Memory B cell (primary cell): ENCODE measurements around the gene AAK1.
"Not testable (repeated sequence)": the region's sequence is repeated elsewhere in the genome, so short reads cannot be mapped to it uniquely, and the experiment has no call there.

Experiments
- ATAC-seq: fragments of 150-1000 bp; cut with Tn5 transposase; 2 replicates; pipeline ENCODE4 v1.10.0; 2021; ENCODE audit warnings: low read depth, mild to moderate bottlenecking, moderate library complexity
- DNase-seq, 2 donors: peaks; one replicate each; pipeline ENCODE4 v3.0.0; 2022; ENCODE audit warnings: low spot score in 2 of 2
- H3K27ac Mint-ChIP-seq: one replicate; pipeline ENCODE4 v1.8.0; 2022; ENCODE audit warnings: mild to moderate bottlenecking, moderate library complexity, mixed read lengths
- H3K27me3 Mint-ChIP-seq: one replicate; pipeline ENCODE4 v1.8.0; 2022; ENCODE audit warnings: mixed read lengths
- H3K36me3 Mint-ChIP-seq: one replicate; pipeline ENCODE4 v1.8.0; 2022; ENCODE audit warnings: mild to moderate bottlenecking, mixed read lengths
- H3K4me1 Mint-ChIP-seq: one replicate; pipeline ENCODE4 v1.8.0; 2022; ENCODE audit warnings: mixed read lengths
- H3K4me3 Mint-ChIP-seq: one replicate; pipeline ENCODE4 v1.8.0; 2022; ENCODE audit warnings: mild to moderate bottlenecking, moderate library complexity, mixed read lengths
- H3K9me3 Mint-ChIP-seq: one replicate; pipeline ENCODE4 v1.8.0; 2022; ENCODE audit warnings: mixed read lengths

Gene AAK1

DNA sequence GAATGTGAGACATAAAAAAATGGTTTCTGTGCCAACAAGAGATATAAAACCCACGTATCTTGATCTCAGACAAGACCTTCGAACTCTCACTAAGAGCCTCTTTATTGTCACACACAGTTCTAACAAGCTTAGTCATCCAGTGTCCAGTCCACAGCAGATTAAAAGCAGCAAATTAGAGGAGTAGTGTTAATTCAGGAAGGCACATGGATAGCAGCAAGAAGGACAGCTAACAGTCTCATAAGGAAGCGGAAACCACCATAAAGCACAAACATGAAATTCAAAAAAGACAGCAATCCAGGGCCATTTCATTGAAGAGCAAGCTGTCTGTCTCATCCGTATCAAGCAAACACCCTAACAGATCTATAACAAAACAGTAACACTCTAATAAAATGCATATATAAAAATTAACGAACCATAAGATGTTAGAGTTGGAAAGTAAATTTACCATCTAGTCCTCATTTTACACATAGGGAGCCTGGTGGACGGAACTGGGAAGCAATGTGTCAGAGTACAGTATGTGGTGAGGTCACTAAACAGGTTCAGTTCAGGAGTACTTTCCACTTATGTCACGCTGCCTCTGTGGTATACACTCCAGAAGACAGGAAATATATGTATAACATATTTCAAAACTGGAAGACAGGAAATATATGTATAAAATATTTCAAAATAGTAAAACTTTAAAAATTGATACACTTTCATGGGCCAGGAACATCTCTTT, 18.3 kb downstream of the AAK1 start:
- peaks cover 5% of the 10 kb centered on the region for H3K27me3 Mint-ChIP-seq
- no peak overlapping the region for H3K27ac Mint-ChIP-seq
- no peaks in the 10 kb centered on the region for H3K4me1 Mint-ChIP-seq
- no peaks in the 10 kb centered on the region for H3K9me3 Mint-ChIP-seq
- DNase-seq (no peak), ATAC-seq (no peak)
- no peaks in the 10 kb centered on the region for H3K36me3 Mint-ChIP-seq
- H3K4me3 Mint-ChIP-seq, result no peak overlapping the region

DNA sequence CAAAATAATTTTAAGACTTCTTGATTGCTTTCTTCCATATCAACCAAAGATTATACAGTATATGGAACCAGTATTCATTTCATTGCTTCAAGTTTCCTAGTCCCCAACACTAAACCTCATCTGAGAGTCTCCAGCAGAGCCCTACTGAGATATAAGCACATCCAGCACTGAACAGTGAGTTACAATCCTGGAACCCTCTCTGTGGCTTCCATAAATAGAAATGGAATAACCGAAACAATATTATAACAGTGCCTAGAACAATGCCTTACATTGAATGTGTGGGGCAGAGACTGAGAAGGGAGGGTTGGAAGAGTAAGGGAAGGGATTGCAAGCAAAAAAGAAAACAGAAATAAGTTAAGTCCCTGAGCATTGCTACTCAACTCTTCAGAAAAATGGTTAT, 18.9 kb downstream of the AAK1 start:
- Mint-ChIP-seq H3K27ac (no peak overlapping the region), H3K36me3 (no peaks in the 10 kb centered on the region), H3K4me1 (no peaks in the 10 kb centered on the region), H3K4me3 (no peak overlapping the region), H3K27me3 (peaks cover 5% of the 10 kb centered on the region), H3K9me3 (no peaks in the 10 kb centered on the region)
- no peak for DNase-seq
- no peak for ATAC-seq

DNA sequence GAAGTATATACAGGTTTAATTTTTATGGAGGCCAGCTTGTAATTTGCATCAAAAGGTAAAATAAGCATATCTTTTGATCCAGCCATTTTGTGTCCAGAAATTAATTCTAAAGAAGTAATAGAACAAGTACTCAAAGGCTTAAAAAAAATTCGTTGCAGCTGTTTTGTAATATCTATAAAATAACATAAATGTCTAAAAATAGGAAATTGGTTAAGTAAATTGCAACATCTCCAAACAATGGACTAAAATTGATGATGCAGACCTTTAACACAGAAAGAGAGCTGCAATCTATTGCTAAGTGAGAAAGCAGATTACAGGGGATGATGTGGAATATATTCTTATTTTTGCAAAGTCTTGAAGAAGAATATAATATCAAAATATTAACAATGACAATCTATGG, 19.4 kb downstream of the AAK1 start:
- Mint-ChIP-seq H3K9me3 (no peaks in the 10 kb centered on the region), H3K27ac (no peak overlapping the region)

DNA sequence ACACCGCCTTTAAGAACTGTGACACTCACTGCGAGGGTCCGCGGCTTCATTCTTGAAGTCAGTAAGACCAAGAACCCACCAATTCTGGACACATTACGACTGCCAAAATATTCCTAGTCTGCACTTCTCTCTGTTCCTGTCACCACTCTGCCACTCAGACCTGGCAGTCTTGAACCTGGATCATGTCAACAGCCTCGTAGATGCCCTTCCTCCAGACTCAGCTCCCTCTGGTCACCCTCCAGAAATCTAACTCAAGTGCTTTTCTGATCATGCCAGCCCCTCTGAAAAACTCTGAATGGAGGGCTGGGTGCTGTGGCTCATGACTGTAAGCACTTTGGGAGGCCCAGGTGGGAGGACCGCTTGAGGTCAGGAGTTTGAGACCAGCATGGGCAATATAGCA, 20.3 kb downstream of the AAK1 start:
- Mint-ChIP-seq H3K36me3 (no peaks in the 10 kb centered on the region), H3K27ac (no peak overlapping the region), H3K4me1 (no peaks in the 10 kb centered on the region), H3K4me3 (no peak overlapping the region), H3K27me3 (peaks cover 2% of the 10 kb centered on the region), H3K9me3 (no peaks in the 10 kb centered on the region)
- DNase-seq (no peak), ATAC-seq (no peak)

More for the DNA sequence above, 19.4 kb downstream of the AAK1 start:
- H3K36me3 Mint-ChIP-seq, result no peaks in the 10 kb centered on the region
- H3K4me3 Mint-ChIP-seq, result no peak overlapping the region
- no peak for DNase-seq
- peaks cover 5% of the 10 kb centered on the region for H3K27me3 Mint-ChIP-seq
- ATAC-seq, result no peak
- H3K4me1 Mint-ChIP-seq, result no peaks in the 10 kb centered on the region

DNA sequence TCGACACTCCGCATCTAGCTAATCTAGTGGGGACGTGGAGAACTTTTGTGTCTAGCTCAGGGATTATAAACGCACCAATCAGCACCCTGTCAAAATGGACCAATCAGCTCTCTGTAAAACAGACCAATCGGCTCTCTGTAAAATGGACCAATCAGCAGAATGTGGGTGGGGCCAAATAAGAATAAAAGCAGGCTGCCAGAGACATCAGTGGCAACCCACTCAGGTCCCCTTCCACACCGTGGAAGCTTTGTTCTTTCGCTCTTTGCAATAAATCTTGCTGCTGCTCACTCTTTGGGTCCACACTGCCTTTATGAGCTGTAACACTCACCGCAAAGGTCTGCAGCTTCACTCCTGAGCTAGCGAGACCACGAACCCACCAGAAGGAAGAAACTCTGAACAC, 20.7 kb downstream of the AAK1 start:
- H3K4me3 Mint-ChIP-seq, H3K9me3 Mint-ChIP-seq, H3K27me3 Mint-ChIP-seq, H3K36me3 Mint-ChIP-seq, DNase-seq, ATAC-seq, H3K27ac Mint-ChIP-seq, H3K4me1 Mint-ChIP-seq: not testable (repeated sequence)

DNA sequence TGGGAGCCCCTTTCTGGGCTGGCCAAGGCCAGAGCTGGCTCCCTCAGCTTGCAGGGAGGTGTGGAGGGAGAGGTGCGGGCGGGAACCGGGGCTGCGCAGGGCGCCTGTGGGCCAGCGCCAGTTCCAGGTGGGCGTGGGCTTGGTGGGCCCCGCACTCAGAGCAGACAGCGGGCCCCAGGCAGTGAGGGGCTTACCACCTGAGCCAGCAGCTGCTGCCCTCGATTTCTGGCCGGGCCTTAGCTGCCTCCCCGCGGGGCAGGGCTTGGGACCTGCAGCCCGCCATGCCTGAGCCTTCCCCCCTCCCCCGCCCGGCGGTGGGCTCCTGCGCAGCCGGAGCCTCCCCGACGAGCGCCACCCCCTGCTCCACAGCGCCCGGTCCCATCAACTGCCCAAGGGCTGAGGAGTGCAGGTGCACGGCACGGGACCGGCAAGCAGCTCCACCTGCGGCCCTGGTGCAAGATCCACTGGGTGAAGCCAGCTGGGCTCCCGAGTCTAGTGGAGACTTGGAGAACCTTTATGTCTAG, 21.5 kb downstream of the AAK1 start:
- not testable (repeated sequence) for H3K4me1 Mint-ChIP-seq, H3K27ac Mint-ChIP-seq, DNase-seq, H3K27me3 Mint-ChIP-seq, H3K4me3 Mint-ChIP-seq, H3K36me3 Mint-ChIP-seq, ATAC-seq, H3K9me3 Mint-ChIP-seq

DNA sequence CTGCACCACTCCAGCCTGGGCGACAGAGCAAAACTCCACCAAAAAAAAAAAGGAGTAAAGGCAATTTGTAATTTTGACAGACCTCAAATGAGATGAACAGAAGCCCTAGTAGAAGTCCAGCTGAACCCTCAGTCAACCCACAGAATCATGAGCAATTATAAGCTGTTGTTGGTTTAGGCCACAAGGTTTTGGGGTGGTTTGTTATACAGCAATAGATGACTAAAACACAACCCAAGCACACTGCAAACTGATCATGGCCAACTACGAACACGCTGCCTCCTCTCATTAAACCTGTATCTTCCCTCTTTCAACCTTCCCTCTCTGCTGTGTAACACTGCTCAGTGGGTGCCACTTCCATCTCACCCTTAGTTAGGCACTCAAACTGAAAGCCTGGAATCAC, 22.1 kb downstream of the AAK1 start:
- no peak for DNase-seq

DNA sequence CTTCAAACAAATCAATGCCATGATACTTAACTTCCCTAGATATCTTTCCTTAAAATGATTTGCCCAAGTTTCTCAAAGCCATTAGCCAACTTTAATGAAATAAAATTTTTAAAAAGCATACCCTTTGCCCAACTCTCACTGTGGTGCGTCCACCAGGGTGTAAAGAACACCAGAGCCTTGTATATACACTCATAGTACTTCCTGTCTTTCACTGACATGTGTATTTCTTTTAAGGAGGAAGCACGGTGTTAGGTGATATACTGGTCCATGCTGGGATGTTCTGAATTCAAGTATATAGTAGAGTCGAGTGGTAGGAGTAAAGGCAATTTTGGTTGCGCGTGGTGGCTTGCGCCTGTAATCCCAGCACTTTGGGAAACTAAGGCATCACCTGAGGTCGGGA, 22.7 kb downstream of the AAK1 start:
- Mint-ChIP-seq H3K4me1 (peaks cover 3% of the 10 kb centered on the region), H3K27ac (no peak overlapping the region), H3K36me3 (no peaks in the 10 kb centered on the region), H3K9me3 (no peaks in the 10 kb centered on the region), H3K4me3 (no peak overlapping the region), H3K27me3 (peaks cover 2% of the 10 kb centered on the region)
- DNase-seq (no peak), ATAC-seq (no peak)

More for the DNA sequence above, 22.1 kb downstream of the AAK1 start:
- peaks cover 3% of the 10 kb centered on the region for H3K4me1 Mint-ChIP-seq
- no peak overlapping the region for H3K27ac Mint-ChIP-seq
- H3K4me3 Mint-ChIP-seq, result no peak overlapping the region
- no peaks in the 10 kb centered on the region for H3K36me3 Mint-ChIP-seq
- no peak for ATAC-seq
- H3K27me3 Mint-ChIP-seq, result peaks cover 2% of the 10 kb centered on the region
- H3K9me3 Mint-ChIP-seq, result no peaks in the 10 kb centered on the region

DNA sequence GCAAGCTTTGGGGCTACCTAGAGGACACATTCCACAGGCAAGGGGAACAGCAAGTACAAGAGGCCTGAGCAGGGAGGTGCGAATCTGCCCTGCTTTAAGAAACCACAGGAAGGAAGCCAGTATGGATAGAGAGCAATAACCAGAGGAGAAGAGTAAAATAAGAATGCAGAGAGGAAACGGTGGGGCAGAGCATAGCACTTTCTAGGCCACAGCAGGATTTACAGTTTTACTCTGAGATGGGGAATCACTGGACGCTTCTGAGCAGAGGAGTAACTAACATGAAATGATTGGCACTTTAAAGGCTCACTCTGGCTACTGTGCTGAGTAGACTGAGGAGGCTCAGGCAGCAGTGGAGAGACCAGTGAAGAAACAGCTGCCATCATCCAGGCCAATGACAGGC, 23.8 kb downstream of the AAK1 start:
- peaks cover 3% of the 10 kb centered on the region for H3K4me1 Mint-ChIP-seq
- DNase-seq (no peak), ATAC-seq (no peak)
- no peaks in the 10 kb centered on the region for H3K36me3 Mint-ChIP-seq
- H3K27ac Mint-ChIP-seq, result no peak overlapping the region
- H3K9me3 Mint-ChIP-seq, result no peaks in the 10 kb centered on the region
- peaks cover 2% of the 10 kb centered on the region for H3K27me3 Mint-ChIP-seq
- H3K4me3 Mint-ChIP-seq, result no peak overlapping the region

DNA sequence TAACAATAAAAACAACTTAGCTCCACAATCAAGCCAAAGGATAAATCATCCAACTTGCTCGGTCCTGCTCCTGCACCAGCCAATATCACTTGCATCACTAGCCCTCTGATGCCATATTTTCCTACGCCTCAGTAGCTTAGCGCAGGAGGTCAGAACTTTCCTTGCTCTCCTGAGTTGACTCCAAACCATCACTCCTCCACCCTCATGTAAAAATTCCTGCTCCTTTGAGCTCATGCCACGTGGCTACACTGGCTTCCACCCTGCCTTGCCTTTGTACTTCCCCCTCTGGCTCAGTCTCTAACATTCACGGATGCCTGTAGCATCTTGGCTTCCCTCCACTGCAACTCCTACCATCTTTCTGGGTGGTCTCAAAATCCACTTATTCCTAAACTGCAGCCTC, 25.2 kb downstream of the AAK1 start:
- Mint-ChIP-seq H3K36me3 (no peaks in the 10 kb centered on the region), H3K27me3 (peaks cover 2% of the 10 kb centered on the region), H3K27ac (no peak overlapping the region), H3K4me3 (no peak overlapping the region), H3K4me1 (peaks cover 3% of the 10 kb centered on the region), H3K9me3 (no peaks in the 10 kb centered on the region)
- ATAC-seq (no peak), DNase-seq (no peak)

DNA sequence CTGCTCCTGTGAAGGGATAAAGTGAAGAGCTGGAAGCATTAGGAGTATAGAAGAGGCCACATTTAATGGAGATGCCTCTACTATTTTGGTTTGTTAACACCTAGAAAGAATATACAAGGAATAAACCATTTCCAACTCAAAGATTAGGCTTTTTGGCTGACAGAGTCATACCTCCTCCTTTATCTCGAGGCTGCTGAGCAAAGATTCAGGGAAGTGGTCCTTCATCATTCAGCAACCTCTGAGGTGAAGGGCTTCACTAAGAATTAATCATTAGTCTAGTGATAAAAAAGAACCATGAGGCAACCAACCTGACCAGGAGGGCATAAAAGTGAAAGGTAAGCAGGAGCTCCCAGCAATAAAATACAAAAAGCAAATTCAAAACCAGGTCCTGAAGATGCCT, 25.8 kb downstream of the AAK1 start:
- no peak for ATAC-seq
- no peaks in the 10 kb centered on the region for H3K36me3 Mint-ChIP-seq
- peaks cover 2% of the 10 kb centered on the region for H3K27me3 Mint-ChIP-seq
- no peak overlapping the region for H3K27ac Mint-ChIP-seq
- peaks cover 3% of the 10 kb centered on the region for H3K4me1 Mint-ChIP-seq
- H3K9me3 Mint-ChIP-seq, result no peaks in the 10 kb centered on the region
- no peak overlapping the region for H3K4me3 Mint-ChIP-seq
- DNase-seq, result no peak

DNA sequence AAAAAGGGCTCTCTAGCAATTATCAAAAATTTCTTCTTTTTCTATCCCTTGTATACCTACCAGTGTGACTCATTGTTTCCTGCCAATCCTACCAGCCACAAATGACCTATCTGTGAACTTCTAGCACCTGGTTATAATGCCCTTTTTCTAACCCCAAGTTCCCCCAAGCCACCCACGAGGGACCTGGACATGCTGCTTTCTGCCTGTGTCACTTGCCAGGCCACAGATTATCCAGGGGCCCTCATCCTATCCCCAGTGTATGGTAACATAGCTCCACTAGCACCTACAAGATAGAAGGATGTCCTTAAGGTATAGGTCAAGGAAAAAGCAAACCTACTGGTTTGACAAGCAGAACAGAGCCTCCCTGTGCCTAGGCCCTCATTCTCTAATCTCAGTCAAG, 26.8 kb downstream of the AAK1 start:
- Mint-ChIP-seq H3K4me1 (peaks cover 3% of the 10 kb centered on the region), H3K4me3 (no peak overlapping the region), H3K36me3 (no peaks in the 10 kb centered on the region), H3K27me3 (peaks cover 2% of the 10 kb centered on the region), H3K27ac (no peak overlapping the region), H3K9me3 (no peaks in the 10 kb centered on the region)
- no peak for DNase-seq
- ATAC-seq, result no peak

DNA sequence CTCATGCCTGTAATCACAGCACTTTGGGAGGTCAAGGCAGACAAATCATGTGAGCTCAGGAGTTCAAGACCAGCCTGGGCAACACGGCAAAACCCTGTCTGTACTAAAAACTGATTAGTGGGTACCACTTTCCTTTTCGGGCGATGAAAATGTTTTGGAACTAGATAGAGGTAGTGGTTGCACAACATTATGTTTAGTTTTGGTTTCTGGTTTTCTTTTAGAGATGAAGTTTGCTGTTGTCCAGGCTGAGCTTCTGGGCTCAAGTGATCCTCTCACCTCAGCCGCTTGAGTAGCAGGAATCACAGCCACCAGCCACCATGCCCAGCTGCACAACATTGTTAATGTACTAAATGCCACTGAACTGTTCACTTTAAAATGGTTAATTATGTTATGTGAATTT, 27.6 kb downstream of the AAK1 start:
- no peaks in the 10 kb centered on the region for H3K9me3 Mint-ChIP-seq
- ATAC-seq (no peak), DNase-seq (no peak)
- peaks cover 3% of the 10 kb centered on the region for H3K4me1 Mint-ChIP-seq
- H3K4me3 Mint-ChIP-seq, result no peak overlapping the region
- no peaks in the 10 kb centered on the region for H3K36me3 Mint-ChIP-seq
- no peaks in the 10 kb centered on the region for H3K27me3 Mint-ChIP-seq
- no peak overlapping the region for H3K27ac Mint-ChIP-seq

DNA sequence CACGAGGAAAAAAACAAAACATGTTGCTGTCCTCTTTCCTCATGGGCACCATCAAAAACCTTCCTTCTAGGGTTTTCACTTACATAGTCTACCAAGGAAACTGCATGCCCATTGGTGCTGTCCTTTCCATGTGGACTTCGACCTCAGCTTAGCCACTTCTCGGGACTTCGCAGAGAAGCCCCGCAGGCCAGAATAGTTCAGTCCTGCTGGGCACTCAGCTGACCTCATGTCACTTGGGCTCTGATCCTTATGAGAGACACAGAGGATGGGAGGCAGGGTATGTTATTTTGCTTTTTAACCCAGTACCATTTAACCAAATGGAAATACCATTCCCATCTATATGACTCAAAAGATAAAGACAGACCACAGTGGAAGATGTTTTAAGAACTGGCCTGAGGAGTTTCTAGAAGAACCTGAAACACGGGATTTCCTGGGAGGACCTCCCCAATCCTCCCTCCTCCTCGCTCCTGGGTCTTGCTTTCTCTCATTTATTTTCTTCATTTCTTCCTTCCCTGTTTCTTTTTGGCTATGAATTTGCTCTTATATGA, 28.4 kb downstream of the AAK1 start:
- DNase-seq (no peak), ATAC-seq (no peak)
- Mint-ChIP-seq H3K36me3 (no peaks in the 10 kb centered on the region), H3K27me3 (no peaks in the 10 kb centered on the region), H3K4me3 (no peak overlapping the region), H3K27ac (no peak overlapping the region), H3K9me3 (no peaks in the 10 kb centered on the region), H3K4me1 (peaks cover 3% of the 10 kb centered on the region)

DNA sequence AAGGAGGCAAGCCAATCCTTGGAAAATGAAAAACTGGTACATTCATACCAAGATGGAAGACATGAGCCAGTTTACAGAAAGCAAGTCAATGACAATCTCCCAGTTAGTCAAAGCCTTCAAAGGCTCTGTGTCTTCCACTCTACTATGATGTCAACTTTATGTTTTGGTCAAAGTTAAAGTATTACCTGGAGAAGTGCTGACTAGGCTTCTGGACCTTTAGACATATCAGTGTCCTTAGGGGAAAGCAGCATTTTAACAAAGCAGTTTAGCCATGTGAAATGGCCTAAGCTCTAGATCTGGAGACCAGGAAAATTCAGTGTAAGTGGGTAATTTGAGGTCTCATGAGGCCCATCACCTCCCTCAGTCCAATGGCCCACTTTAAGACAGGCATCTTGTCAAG, 30.8 kb downstream of the AAK1 start:
- no peak overlapping the region for H3K27ac Mint-ChIP-seq
- peaks cover 3% of the 10 kb centered on the region for H3K4me1 Mint-ChIP-seq
- H3K27me3 Mint-ChIP-seq, result no peaks in the 10 kb centered on the region
- no peak overlapping the region for H3K4me3 Mint-ChIP-seq
- ATAC-seq (no peak), DNase-seq (no peak)
- H3K36me3 Mint-ChIP-seq, result no peaks in the 10 kb centered on the region
- H3K9me3 Mint-ChIP-seq, result no peaks in the 10 kb centered on the region
